ENCODE data around the gene CFP. TPM values are rescaled to one million over a fixed set of nuclear protein-coding genes. Genes with fewer than 3 reads are reported as not detected.
A peak's percentile ranks its signal among the peaks of the same experiment; 100 is the strongest.

Gene CFP
- total RNA-seq, 1 donor from 2014 or later: 3.0 TPM

- Histone ChIP-seq H3K9me3 (replicated peaks) (no peaks in the 10 kb centered on the region), H3K27me3 (ENCODE audit: low read depth) (no peaks in the 10 kb centered on the region), H3K27ac (replicated peaks) (no peak overlapping the region), H3K36me3 (no peaks in the 10 kb centered on the region), H3K4me1 (peaks cover 5% of the 10 kb centered on the region), H3K4me3 (no peak overlapping the region)
- TF ChIP-seq CTCF (IDR thresholded peaks at IDR 0.05; ENCODE audit: borderline replicate concordance): no peak
- intact Hi-C loops (cut with micrococcal nuclease): no loop called here
- no peak for DNase-seq
Observed at GRCh38 chrX:47577424-47577823, 52.3 kb downstream of the CFP start.

- DNase-seq: no peak
- Histone ChIP-seq H3K27me3 (ENCODE audit: low read depth) (no peaks in the 10 kb centered on the region), H3K27ac (replicated peaks) (no peak overlapping the region), H3K4me1 (peaks cover 5% of the 10 kb centered on the region), H3K9me3 (replicated peaks) (no peaks in the 10 kb centered on the region), H3K36me3 (no peaks in the 10 kb centered on the region), H3K4me3 (no peak overlapping the region)
- no peak for TF ChIP-seq CTCF (IDR thresholded peaks at IDR 0.05; ENCODE audit: borderline replicate concordance)
- intact Hi-C loops (cut with micrococcal nuclease): no loop called here
Observed at GRCh38 chrX:47576021-47576898, 53.5 kb downstream of the CFP start.

GRCh38 chrX:47574547-47575301 is 55.0 kb downstream of the CFP start:
- intact Hi-C loops (cut with micrococcal nuclease): no loop called here
- peak overlapping the region; percentile 63 for H3K4me3 ChIP-seq

GRCh38 chrX:47574076-47574546 is 55.6 kb downstream of the CFP start:
- Histone ChIP-seq H3K27me3 (ENCODE audit: low read depth) (no peaks in the 10 kb centered on the region), H3K4me1 (peaks cover 5% of the 10 kb centered on the region), H3K36me3 (peaks cover 9% of the 10 kb centered on the region), H3K9me3 (replicated peaks) (no peaks in the 10 kb centered on the region), H3K27ac (replicated peaks) (peak overlapping the region; percentile 81), H3K4me3 (peak overlapping the region; percentile 63)
- DNase-seq: no peak
- intact Hi-C loops (cut with micrococcal nuclease): no loop called here
- no peak for TF ChIP-seq CTCF (IDR thresholded peaks at IDR 0.05; ENCODE audit: borderline replicate concordance)

More at GRCh38 chrX:47574547-47575301, 55.0 kb downstream of the CFP start:
- H3K27me3 ChIP-seq (ENCODE audit: low read depth): no peaks in the 10 kb centered on the region
- TF ChIP-seq CTCF (IDR thresholded peaks at IDR 0.05; ENCODE audit: borderline replicate concordance): no peak
- H3K4me1 ChIP-seq: peaks cover 5% of the 10 kb centered on the region
- H3K36me3 ChIP-seq: peaks cover 3% of the 10 kb centered on the region
- H3K27ac ChIP-seq (replicated peaks): peak overlapping the region; percentile 81
- no peaks in the 10 kb centered on the region for H3K9me3 ChIP-seq (replicated peaks)
- DNase-seq: no peak

GRCh38 chrX:47573341-47574075 is 56.2 kb downstream of the CFP start:
- peak overlapping the region; percentile 63 for H3K4me3 ChIP-seq
- H3K9me3 ChIP-seq (replicated peaks): no peaks in the 10 kb centered on the region
- intact Hi-C loops (cut with micrococcal nuclease): no loop called here
- peak overlapping the region; percentile 81 for H3K27ac ChIP-seq (replicated peaks)
- no peaks in the 10 kb centered on the region for H3K27me3 ChIP-seq (ENCODE audit: low read depth)
- peak; percentile 52 for DNase-seq
- H3K36me3 ChIP-seq: peaks cover 15% of the 10 kb centered on the region
- TF ChIP-seq CTCF (IDR thresholded peaks at IDR 0.05; ENCODE audit: borderline replicate concordance): no peak
- H3K4me1 ChIP-seq: peaks cover 5% of the 10 kb centered on the region

Measured in left ventricle myocardium inferior (tissue), 1 donor.